HG03060 (cell line): ENCODE measurements around the gene BRSK2.

ENCODE experiments used
- ATAC-seq: cut with Tn5 transposase; IDR thresholded peaks from one replicate; pipeline ENCODE4 v1.9.1; 2021; ENCODE audit warnings: low read depth, moderate number of reproducible peaks; ENCODE audit not compliant: unreplicated experiment

The BRSK2 gene

GRCh38 chr11:1394936-1395772, 5.4 kb downstream of the BRSK2 start:
- no peak for ATAC-seq

GRCh38 chr11:1395773-1396374, 6.1 kb downstream of the BRSK2 start:
- no peak for ATAC-seq

DNA sequence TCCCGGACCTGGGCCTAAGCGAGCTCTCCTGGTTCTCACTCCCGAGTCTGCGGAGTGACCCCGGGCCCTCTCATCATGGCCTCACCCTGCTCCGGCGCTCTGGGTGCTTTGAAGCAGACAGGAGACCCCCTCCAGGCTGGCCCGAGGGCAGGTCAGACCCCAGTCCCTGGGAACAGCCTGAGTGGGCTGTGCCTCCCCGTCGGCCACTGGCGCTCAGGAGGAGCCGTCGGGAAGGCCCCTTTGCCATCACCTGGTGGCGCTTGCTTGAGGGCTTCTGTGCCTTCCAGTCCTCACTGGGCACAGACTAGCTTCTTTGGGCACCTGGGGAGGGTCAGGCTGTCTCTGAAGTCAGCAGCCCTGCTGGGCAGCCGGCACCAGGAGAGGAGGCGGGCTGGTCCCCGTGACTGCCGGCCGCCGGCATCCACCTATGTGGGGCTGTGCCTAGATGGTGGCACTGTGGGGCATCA, 6.7 kb downstream of the BRSK2 start:
- ATAC-seq: no peak

GRCh38 chr11:1397146-1397861, 7.6 kb downstream of the BRSK2 start:
- no peak for ATAC-seq

DNA sequence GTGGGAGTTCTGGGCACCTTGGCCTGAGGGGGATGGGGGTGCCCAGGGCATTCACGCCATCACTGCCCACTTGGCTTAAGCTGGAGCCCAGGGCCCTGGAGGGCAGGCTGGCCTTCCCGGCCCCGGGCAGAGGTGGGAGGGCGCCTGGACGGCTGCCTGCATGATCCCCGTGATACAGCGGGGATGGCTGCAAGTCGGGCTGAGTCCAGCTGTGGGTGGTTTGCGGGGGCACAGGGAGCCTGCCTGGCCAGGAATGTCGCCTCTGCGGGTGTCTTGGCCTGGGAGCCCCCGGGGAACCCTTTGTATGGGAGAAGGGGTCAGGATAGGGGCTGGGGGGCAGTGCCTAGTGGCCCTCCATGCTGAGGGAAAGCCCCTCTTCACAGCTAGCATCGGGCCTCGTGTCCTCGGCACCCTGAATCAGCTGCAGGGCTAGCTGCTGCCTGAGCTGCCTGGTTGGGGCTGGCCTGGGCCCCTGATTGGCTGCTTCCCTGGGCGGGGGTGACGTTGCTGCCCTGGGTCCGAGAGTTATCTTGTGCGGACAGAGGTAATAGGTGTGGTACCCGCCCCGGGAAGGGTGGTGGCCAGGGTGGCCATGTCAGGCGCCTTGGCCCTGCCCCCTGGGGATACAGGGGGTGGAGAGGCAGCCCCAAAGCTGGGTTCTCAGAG, 8.3 kb downstream of the BRSK2 start:
- ATAC-seq: no peak

GRCh38 chr11:1398528-1399235, 8.9 kb downstream of the BRSK2 start:
- ATAC-seq: no peak

DNA sequence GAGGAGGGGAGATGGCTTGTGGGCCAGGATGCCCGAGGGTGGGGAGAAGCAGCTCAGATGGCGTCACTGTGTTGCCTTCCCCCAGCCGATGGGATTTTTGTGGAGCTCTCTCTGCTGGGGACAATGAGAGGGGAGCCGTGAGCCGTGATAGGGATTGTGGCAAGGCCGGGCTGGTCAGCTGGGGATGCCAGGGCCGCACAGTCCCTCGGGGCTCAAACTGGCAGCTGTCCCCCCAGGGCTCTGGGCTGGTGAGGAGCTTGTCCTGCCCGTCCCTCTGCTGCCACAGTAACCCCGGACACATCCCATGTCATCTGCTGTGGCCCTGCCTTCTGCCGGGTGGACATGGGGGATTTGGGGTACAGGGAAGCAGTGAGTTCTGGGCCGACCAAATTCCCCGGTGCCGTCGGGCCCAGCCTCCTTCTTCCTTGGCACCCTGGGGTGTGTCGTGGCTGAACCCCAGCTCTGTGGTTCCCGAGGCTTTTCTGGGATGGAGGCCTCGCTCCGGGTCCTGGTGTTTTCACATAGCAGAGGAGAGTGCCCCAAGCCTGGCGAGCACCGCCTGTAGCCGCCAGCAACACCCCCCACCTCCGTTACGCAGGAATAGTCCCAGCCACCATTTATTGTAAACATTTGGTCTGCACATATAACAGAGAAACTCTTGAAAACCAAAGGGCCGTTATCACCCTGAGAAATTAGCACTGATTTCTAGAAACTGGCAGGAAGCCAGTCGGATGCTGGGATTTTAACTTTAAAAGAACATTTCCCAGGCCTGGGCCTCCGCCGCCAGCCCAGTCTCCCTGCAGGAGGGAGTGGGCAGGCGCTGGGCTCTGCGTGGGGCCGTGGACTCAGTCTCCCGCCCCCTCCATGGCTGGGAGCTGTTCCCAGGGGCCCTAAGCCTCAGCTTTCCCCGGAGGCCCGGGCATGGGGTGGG, 9.9 kb downstream of the BRSK2 start:
- ATAC-seq: no peak

GRCh38 chr11:1400317-1401170, 10.8 kb downstream of the BRSK2 start:
- ATAC-seq: no peak

- ATAC-seq: no peak
Observed at GRCh38 chr11:1401171-1401445, 11.4 kb downstream of the BRSK2 start.

DNA sequence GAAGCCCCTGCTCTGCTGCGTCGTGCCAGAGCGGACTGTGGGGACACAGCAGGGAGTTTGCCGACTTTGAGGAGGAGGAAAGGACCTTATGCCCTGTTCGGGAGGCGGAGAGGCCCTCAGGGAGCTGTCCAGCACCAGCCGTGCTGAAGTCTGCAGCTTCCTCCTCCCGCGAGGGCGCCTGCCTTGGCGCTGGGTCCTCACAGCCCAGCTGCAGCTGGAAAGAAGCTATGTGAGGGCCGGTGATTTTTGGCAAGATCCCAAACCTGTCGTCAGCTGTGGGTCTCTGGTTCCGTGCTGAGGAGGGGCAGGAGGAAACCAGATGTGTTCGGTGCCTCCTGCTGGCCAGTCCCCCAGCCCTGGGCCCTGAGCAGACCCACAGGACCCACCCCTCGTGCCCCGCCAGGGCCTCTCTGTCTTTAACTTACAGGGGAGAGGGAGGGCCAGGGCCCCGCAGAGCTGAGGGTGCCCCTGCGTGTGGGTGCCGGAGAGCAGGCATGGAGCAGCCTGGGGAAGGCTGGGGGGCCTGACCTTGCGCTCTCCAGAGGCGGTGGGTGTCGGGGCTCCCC, 12.0 kb downstream of the BRSK2 start:
- ATAC-seq: no peak

DNA sequence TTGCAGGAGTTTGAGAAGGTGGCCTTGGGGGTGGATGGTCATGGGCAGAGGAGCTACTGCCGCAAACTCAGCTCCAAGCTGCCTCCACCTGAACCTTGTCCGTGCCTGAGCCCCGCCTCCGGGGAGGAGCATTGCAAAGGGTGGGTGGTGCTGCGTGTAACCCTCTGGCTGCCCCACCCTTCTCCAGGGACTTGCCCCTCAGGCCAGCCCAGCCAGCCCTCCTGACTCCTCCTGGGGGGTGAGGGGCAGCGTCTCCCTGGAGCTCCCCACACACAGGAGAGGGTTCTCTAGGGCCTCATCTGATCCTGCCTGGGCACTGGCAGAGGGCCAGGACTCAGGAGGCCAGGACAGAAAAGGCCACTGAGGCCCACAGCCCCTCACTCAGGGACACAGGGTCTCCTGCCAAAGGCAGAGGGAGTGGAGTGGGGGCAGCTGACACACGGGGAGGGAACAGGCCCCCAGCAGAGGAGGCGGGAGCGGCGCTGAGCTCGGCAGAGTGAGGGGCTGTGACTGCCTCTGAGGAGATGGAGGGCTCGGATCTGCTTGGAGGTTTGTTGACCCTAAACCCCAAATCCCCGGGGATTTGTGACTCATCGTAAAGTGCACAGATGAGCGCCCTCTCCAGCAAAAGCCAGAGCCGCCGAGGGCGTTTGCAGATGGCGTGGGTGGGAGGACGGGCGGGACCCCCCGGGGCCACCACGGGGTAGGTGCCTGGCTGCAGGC, 12.8 kb downstream of the BRSK2 start:
- no peak for ATAC-seq

DNA sequence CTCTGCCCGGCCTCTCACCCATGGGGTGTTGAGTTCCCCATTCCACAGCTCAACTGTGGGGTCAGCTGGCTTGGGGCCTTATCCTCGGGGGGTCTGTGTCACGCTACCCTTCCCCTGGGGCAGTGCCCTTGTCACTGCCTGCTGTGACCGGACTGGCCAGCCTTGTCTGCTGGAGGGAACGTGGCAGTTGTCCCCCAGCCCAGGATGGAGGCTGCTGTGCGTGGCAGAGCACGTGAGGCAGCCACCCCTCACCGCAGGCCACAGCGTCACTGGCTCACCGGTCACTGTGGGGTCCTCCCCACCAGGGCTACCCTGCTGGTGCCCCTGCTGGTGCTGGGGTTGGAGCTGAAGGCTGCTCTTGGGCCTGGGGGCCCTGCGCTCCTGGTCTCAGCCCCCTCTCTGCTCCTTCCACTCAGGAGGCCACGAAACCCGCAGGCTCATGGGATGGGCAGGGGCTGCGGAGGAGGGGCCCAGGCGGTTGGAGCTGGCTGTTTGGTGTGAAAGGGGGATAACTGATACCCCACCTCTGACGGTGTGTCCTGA, 13.4 kb downstream of the BRSK2 start:
- no peak for ATAC-seq

DNA sequence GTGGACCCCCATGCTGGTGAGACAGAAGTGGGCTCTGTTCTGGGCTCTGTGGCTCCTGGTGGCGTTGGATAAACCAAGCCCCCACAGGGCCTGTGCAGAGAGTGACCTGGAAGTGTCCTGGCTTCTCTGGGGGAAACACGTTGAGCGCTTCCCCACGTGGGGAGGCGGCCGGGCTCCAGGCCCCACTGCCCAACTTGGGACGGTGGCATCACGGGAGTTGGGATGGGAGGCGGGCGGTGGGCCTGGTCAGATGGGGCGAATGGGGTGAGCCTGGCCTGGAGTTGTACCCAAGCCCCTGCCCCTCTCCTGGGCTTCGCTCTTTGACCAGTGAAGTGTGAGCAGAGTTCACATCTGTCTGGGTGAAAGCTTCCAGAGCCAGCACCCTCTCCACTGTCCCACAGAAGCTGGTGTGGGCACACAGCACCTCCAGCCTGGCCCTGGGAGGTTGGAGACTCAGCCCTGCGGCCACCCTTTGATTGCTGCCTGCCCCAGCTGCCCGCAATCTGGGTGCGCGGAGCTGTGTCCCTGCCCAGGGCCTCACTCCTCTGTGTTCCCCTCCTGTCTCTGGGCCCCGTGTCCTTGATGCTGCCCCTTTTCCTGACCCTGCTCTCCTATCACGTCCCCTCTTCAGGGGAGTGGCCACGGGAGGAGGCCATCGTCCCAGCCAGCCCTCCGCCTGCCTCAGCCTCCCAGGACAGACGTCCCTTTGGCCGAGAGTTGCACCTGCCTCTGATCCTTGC, 14.2 kb downstream of the BRSK2 start:
- no peak for ATAC-seq

DNA sequence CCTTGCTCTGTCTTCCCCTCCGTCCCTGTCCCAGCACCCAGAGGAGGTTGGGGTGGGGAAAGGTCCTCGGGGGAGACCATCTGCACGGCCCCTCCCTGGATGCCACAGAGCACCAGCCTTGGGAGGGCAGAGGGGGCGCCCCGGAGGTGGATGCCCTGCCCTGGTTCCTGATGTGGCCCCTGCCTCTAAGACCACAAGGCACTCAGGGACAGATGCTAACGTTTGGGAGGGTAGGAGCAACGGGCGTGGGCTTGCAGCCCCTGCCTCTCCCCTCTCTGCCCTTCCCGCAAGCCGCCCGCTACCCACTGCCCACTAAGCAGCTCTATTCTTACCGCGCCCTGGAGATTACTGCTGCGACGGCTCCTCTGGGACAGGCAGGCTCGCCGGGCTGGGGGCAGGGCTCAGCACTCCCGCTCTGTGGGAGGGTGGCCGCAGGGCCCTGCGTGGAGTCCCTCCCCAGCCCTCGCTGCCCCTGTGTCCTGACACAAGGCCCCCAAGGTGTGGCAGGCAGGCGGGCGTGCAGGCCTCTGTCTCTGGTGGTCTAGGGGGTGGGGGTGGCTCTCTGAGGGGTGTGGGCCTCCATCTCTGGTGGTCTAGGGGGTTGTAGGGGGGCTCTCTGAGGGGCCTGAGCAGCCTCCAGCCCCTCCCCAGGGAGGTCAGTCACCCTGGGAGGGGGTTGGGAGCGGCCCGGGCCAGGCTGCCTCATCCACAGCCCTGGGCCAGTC, 14.9 kb downstream of the BRSK2 start:
- ATAC-seq: no peak

GRCh38 chr11:1405186-1406020, 15.7 kb downstream of the BRSK2 start:
- no peak for ATAC-seq
